Stimulated activated CD8-positive, alpha-beta memory T cell treated with anti-CD3 and anti-CD28 coated beads, Interleukin-7, amount 100 ng/mL, for 24 hours (primary cell): ENCODE data around the gene EVC2.
"Not testable (repeated sequence)": the region's sequence is repeated elsewhere in the genome, so short reads cannot be mapped to it uniquely, and the experiment has no call there.

Experiments
- DNase-seq: peaks from one replicate; pipeline ENCODE4 v3.0.0-alpha.2; 2020; ENCODE audit warnings: low read depth

Gene EVC2

GRCh38 chr4:5619913-5620625 lies 88.3 kb downstream of the EVC2 start:
- no peak for DNase-seq

GRCh38 chr4:5618051-5618960 lies 90.1 kb downstream of the EVC2 start:
- no peak for DNase-seq

GRCh38 chr4:5616331-5616950 lies 91.9 kb downstream of the EVC2 start:
- DNase-seq: no peak

GRCh38 chr4:5615496-5616075 lies 92.8 kb downstream of the EVC2 start:
- DNase-seq: no peak

- DNase-seq: no peak
These were observed 96.6 kb downstream of the EVC2 start for GRCh38 chr4:5611750-5612149.

GRCh38 chr4:5609306-5610007 lies 98.9 kb downstream of the EVC2 start:
- no peak for DNase-seq

GRCh38 chr4:5593828-5594227 lies 114.5 kb downstream of the EVC2 start:
- DNase-seq: not testable (repeated sequence)

- no peak for DNase-seq
These were observed 116.1 kb downstream of the EVC2 start for GRCh38 chr4:5592272-5592671.

GRCh38 chr4:5589495-5589894 lies 118.9 kb downstream of the EVC2 start:
- DNase-seq: no peak

- no peak for DNase-seq
These were observed 120.3 kb downstream of the EVC2 start for GRCh38 chr4:5588046-5588445.

GRCh38 chr4:5575941-5576340 lies 132.4 kb downstream of the EVC2 start:
- no peak for DNase-seq

GRCh38 chr4:5574386-5574785 lies 134.0 kb downstream of the EVC2 start:
- DNase-seq: no peak

GRCh38 chr4:5573965-5574364 lies 134.4 kb downstream of the EVC2 start:
- no peak for DNase-seq

GRCh38 chr4:5572751-5573150 lies 135.6 kb downstream of the EVC2 start:
- no peak for DNase-seq

GRCh38 chr4:5572114-5572513 lies 136.2 kb downstream of the EVC2 start:
- DNase-seq: no peak

- DNase-seq: no peak
These were observed 136.7 kb downstream of the EVC2 start for GRCh38 chr4:5571646-5572045.

GRCh38 chr4:5569451-5569850 lies 138.9 kb downstream of the EVC2 start:
- DNase-seq: no peak

- no peak for DNase-seq
These were observed 139.4 kb downstream of the EVC2 start for GRCh38 chr4:5568931-5569330.

GRCh38 chr4:5568336-5568735 lies 140.0 kb downstream of the EVC2 start:
- no peak for DNase-seq

- no peak for DNase-seq
These were observed 141.4 kb downstream of the EVC2 start for GRCh38 chr4:5566991-5567390.

GRCh38 chr4:5566526-5566925 lies 141.8 kb downstream of the EVC2 start:
- DNase-seq: no peak

- no peak for DNase-seq
These were observed 144.5 kb downstream of the EVC2 start for GRCh38 chr4:5563856-5564255.
